Panc1 (cell line): ENCODE results near the gene BMPR2.

Source experiments
- CTCF ChIP-seq: fragments of 450-650 bp; IDR thresholded peaks from 2 replicates; pipeline ENCODE4 v1.5.1; 2017; ENCODE audit warnings: mild to moderate bottlenecking
- POLR2AphosphoS5 ChIP-seq: IDR thresholded peaks from 2 replicates; pipeline ENCODE4 v1.6.1; 2012; ENCODE audit warnings: mild to moderate bottlenecking, low read depth, low read length, moderate library complexity
- SIN3A ChIP-seq: IDR thresholded peaks from 2 replicates; pipeline ENCODE4 v1.6.1; 2012; ENCODE audit warnings: low read depth, mild to moderate bottlenecking, low read length, moderate library complexity, borderline replicate concordance; ENCODE audit not compliant: insufficient read depth
- TCF7L2 ChIP-seq: IDR thresholded peaks from 2 replicates; pipeline ENCODE4 v1.6.1; 2011; ENCODE audit warnings: mild to moderate bottlenecking, low read depth, low read length, inconsistent platforms

- TF ChIP-seq CTCF, result no peak
- no peak for TF ChIP-seq SIN3A
- no peak for TF ChIP-seq POLR2AphosphoS5
- no peak for TF ChIP-seq TCF7L2
Observed at GRCh38 chr2:202530038-202530437, 153.9 kb downstream of the BMPR2 start.
